ENCODE measurements around the gene ROPN1L. TPM values are rescaled to one million over a fixed set of nuclear protein-coding genes. Genes with fewer than 3 reads are reported as not detected.

The ROPN1L gene
- total and polyA plus RNA-seq, 2 of the 13 experiments (the other 11 are each of a cell fraction or from before 2014, with no cell fraction given): not detected

DNA sequence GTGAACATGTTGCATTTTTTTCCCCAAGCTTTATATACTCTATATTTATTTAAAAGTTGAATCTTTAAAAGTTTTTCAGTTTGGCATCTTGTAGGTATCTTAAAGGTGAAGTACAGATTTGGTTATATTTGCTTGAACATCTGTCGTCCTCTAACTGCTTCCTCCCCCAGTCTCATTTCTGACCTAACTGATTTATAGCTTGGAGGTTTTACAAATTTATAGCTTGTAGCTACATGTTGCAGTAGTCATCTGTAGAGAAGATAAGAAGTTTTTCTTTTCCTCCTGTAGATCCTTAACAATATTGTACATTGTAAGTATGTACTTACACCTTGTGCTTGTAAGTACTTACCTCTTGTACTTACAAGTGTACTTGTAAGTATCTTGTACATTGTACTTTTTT lies 31.0 kb upstream of the ROPN1L start:
- DNase-seq (ENCODE audit: low spot score) (no peak), ATAC-seq (no peak), FAIRE-seq (no peak)
- no peaks in the 10 kb centered on the region for H3K27me3 ChIP-seq (ENCODE audit: control insufficient read depth in 1 of 2, insufficient read depth in 2 of 2, low read length in 2 of 2)
- H3K4me2 ChIP-seq (ENCODE audit: low read depth, low read length): no peak overlapping the region
- ChIA-PET CTCF (ENCODE audit: low intra/inter-chr PET ratio, low total read pairs) (no interaction called here), POLR2A (no interaction called here)
- intact Hi-C loops (cut with micrococcal nuclease; ENCODE audit: unreplicated experiment) (no loop called here), in situ Hi-C loops (cut with HindIII; ENCODE audit: extremely low pct_ligation_motif_present, low pct_unique_long_range_greater_than_20kb) (no loop called here)
- H3K79me2 ChIP-seq (ENCODE audit: insufficient read depth, low read length): no peaks in the 10 kb centered on the region
- no peaks in the 10 kb centered on the region for H3K4me1 ChIP-seq (ENCODE audit: insufficient read depth, low read length)
- no TSS peak for BruUV-seq (replicated peaks)
- TF ChIP-seq CBFB (CRISPR knock-in tag; IDR thresholded peaks at IDR 0.05): no peak
- no peak overlapping the region for H3K27ac ChIP-seq (ENCODE audit: extremely low read length, insufficient read depth, low read length)
- H4K20me1 ChIP-seq (ENCODE audit: insufficient read depth, low read length): 0 out of 2 replicates have a peak, but pooled peaks cover 1% of the 10 kb centered on the region
- H3K9me3 ChIP-seq (ENCODE audit: low read length): no peaks in the 10 kb centered on the region
- H2AFZ ChIP-seq (ENCODE audit: low read length): no peak overlapping the region
- H3K36me3 ChIP-seq (replicated peaks in 1 of 2; ENCODE audit: control insufficient read depth in 1 of 2, insufficient read depth in 2 of 2, low read length in 2 of 2): peaks cover 34 to 85% of the 10 kb centered on the region in 2 experiments
- WGBS (ENCODE audit: low lambda C conversion rate): 97% methylated on average over 1 of the region's 1 CpG
- H3K4me3 ChIP-seq (replicated peaks in 1 of 3; ENCODE audit: insufficient read depth in 1 of 3, low read depth in 2 of 3, low read length in 3 of 3): no peak overlapping the region
- H3K9ac ChIP-seq (ENCODE audit: insufficient read depth, low read depth, low read length): no peak overlapping the region

GRCh38 chr5:10411336-10411735 lies 30.3 kb upstream of the ROPN1L start:
- peaks cover 29 to 82% of the 10 kb centered on the region in 2 experiments for H3K36me3 ChIP-seq (replicated peaks in 1 of 2; ENCODE audit: control insufficient read depth in 1 of 2, insufficient read depth in 2 of 2, low read length in 2 of 2)
- FAIRE-seq (no peak), ATAC-seq (no peak)
- TF ChIP-seq ZNF263 (CRISPR knock-in tag; IDR thresholded peaks at IDR 0.05): no peak
- no peak for TF ChIP-seq JUN (CRISPR knock-in tag; IDR thresholded peaks at IDR 0.05)
- no peak for TF ChIP-seq ZNF510 (CRISPR knock-in tag; IDR thresholded peaks at IDR 0.05; ENCODE audit: low read depth)
- no peak for TF ChIP-seq ZNF451 (CRISPR knock-in tag; IDR thresholded peaks at IDR 0.05)
- no peak for TF ChIP-seq SALL1 (CRISPR knock-in tag; IDR thresholded peaks at IDR 0.05)
- no peak for TF ChIP-seq ETV6 (CRISPR knock-in tag; conservative IDR thresholded peaks at IDR 0.05)
- TF ChIP-seq, protein P1, sequence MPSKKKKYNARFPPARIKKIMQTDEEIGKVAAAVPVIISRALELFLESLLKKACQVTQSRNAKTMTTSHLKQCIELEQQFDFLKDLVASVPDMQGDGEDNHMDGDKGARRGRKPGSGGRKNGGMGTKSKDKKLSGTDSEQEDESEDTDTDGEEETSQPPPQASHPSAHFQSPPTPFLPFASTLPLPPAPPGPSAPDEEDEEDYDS (CRISPR knock-in tag; IDR thresholded peaks at IDR 0.05): no peak
- TF ChIP-seq ZFP82 (CRISPR knock-in tag; IDR thresholded peaks at IDR 0.05; ENCODE audit: borderline replicate concordance): no peak
- TF ChIP-seq, protein P2, sequence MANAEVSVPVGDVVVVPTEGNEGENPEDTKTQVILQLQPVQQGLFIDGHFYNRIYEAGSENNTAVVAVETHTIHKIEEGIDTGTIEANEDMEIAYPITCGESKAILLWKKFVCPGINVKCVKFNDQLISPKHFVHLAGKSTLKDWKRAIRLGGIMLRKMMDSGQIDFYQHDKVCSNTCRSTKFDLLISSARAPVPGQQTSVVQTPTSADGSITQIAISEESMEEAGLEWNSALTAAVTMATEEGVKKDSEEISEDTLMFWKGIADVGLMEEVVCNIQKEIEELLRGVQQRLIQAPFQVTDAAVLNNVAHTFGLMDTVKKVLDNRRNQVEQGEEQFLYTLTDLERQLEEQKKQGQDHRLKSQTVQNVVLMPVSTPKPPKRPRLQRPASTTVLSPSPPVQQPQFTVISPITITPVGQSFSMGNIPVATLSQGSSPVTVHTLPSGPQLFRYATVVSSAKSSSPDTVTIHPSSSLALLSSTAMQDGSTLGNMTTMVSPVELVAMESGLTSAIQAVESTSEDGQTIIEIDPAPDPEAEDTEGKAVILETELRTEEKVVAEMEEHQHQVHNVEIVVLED (CRISPR knock-in tag; IDR thresholded peaks at IDR 0.05; ENCODE audit: borderline replicate concordance): no peak
- TF ChIP-seq GTF2F1 (IDR thresholded peaks at IDR 0.05; ENCODE audit: low read length): no peak
- TF ChIP-seq, protein P3, sequence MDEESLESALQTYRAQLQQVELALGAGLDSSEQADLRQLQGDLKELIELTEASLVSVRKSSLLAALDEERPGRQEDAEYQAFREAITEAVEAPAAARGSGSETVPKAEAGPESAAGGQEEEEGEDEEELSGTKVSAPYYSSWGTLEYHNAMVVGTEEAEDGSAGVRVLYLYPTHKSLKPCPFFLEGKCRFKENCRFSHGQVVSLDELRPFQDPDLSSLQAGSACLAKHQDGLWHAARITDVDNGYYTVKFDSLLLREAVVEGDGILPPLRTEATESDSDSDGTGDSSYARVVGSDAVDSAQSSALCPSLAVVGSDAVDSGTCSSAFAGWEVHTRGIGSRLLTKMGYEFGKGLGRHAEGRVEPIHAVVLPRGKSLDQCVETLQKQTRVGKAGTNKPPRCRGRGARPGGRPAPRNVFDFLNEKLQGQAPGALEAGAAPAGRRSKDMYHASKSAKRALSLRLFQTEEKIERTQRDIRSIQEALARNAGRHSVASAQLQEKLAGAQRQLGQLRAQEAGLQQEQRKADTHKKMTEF (CRISPR knock-in tag; IDR thresholded peaks at IDR 0.05): no peak
- no peak for TF ChIP-seq ZBTB39 (CRISPR knock-in tag; IDR thresholded peaks at IDR 0.05)
- TF ChIP-seq NONO (IDR thresholded peaks at IDR 0.05): no peak
- no peak for TF ChIP-seq NONO (CRISPR knock-in tag; conservative IDR thresholded peaks at IDR 0.05)

More at GRCh38 chr5:10411336-10411735, 30.3 kb upstream of the ROPN1L start:
- in situ Hi-C loops (cut with HindIII; ENCODE audit: extremely low pct_ligation_motif_present, low pct_unique_long_range_greater_than_20kb): no loop called here
- Histone ChIP-seq H3K27me3 (ENCODE audit: control insufficient read depth in 1 of 2, insufficient read depth in 2 of 2, low read length in 2 of 2) (no peaks in the 10 kb centered on the region), H3K4me1 (ENCODE audit: insufficient read depth, low read length) (no peaks in the 10 kb centered on the region), H3K4me3 (replicated peaks in 1 of 3; ENCODE audit: insufficient read depth in 1 of 3, low read depth in 2 of 3, low read length in 3 of 3) (no peak overlapping the region), H3K27ac (ENCODE audit: extremely low read length, insufficient read depth, low read length) (no peak overlapping the region), H3K79me2 (ENCODE audit: insufficient read depth, low read length) (no peaks in the 10 kb centered on the region), H2AFZ (ENCODE audit: low read length) (no peak overlapping the region), H4K20me1 (ENCODE audit: insufficient read depth, low read length) (0 out of 2 replicates have a peak, but pooled peaks cover 2% of the 10 kb centered on the region), H3K9ac (ENCODE audit: insufficient read depth, low read depth, low read length) (no peak overlapping the region), H3K9me3 (ENCODE audit: low read length) (no peaks in the 10 kb centered on the region), H3K4me2 (ENCODE audit: low read depth, low read length) (no peak overlapping the region)
- BruUV-seq (replicated peaks): no TSS peak
- ChIA-PET CTCF (ENCODE audit: low intra/inter-chr PET ratio, low total read pairs) (no interaction called here), POLR2A (no interaction called here)
- intact Hi-C loops (cut with micrococcal nuclease; ENCODE audit: unreplicated experiment): no loop called here
- 95% methylated on average over 5 of the region's 5 CpGs for WGBS (ENCODE audit: low lambda C conversion rate)
- no peak for DNase-seq (ENCODE audit: low spot score)
